ENCODE measurements around the gene NOXO1. TPM values are rescaled to one million over a fixed set of nuclear protein-coding genes. Genes with fewer than 3 reads are reported as not detected.
"Not testable (repeated sequence)": the region's sequence is repeated elsewhere in the genome, so short reads cannot be mapped to it uniquely, and the experiment has no call there.

NOXO1 gene
- total RNA-seq, 1 donor from 2014 or later = not detected

GRCh38 chr16:2015117-2015946, 34.1 kb upstream of the NOXO1 start:
- peak; percentile 32 for DNase-seq
- intact Hi-C loops (cut with DNase I) = no loop called here
- ATAC-seq (ENCODE audit: poor library complexity) = no peak

GRCh38 chr16:2013527-2013926, 32.3 kb upstream of the NOXO1 start:
- intact Hi-C loops (cut with DNase I) = no loop called here
- DNase-seq = no peak
- no peak for ATAC-seq (ENCODE audit: poor library complexity)

- intact Hi-C loops (cut with DNase I); DNase-seq; ATAC-seq (ENCODE audit: poor library complexity): not testable (repeated sequence)
Observed at GRCh38 chr16:2011726-2012125, 30.5 kb upstream of the NOXO1 start.

GRCh38 chr16:2009791-2010510, 28.7 kb upstream of the NOXO1 start, which contains the start of gene ZNF598:
Gene ZNF598 (minus strand): TSS chr16:2009821.
- DNase-seq (peak; percentile 90), ATAC-seq (ENCODE audit: poor library complexity) (peak; percentile 98)
- intact Hi-C loops (cut with DNase I) = no loop called here

GRCh38 chr16:2009164-2009711, 28.0 kb upstream of the NOXO1 start:
- intact Hi-C loops (cut with DNase I) = no loop called here
- DNase-seq (no peak), ATAC-seq (ENCODE audit: poor library complexity) (peak; percentile 5)

GRCh38 chr16:2008631-2009163, 27.4 kb upstream of the NOXO1 start:
- intact Hi-C loops (cut with DNase I) = no loop called here

GRCh38 chr16:2008009-2008526, 26.8 kb upstream of the NOXO1 start:
- intact Hi-C loops (cut with DNase I) = no loop called here
- DNase-seq = no peak
- no peak for ATAC-seq (ENCODE audit: poor library complexity)

More at GRCh38 chr16:2008631-2009163, 27.4 kb upstream of the NOXO1 start:
- no peak for DNase-seq
- ATAC-seq (ENCODE audit: poor library complexity) = no peak

GRCh38 chr16:2007081-2007836, 26.0 kb upstream of the NOXO1 start:
- DNase-seq (no peak), ATAC-seq (ENCODE audit: poor library complexity) (no peak)
- intact Hi-C loops (cut with DNase I) = no loop called here

GRCh38 chr16:2006317-2006716, 25.0 kb upstream of the NOXO1 start:
- intact Hi-C loops (cut with DNase I) = no loop called here
- ATAC-seq (ENCODE audit: poor library complexity) = no peak
- DNase-seq = no peak

GRCh38 chr16:2005646-2006045, 24.4 kb upstream of the NOXO1 start:
- intact Hi-C loops (cut with DNase I) = no loop called here
- DNase-seq (no peak), ATAC-seq (ENCODE audit: poor library complexity) (no peak)

- no peak for ATAC-seq (ENCODE audit: poor library complexity)
- no peak for DNase-seq
- intact Hi-C loops (cut with DNase I) = no loop called here
Observed at GRCh38 chr16:2004795-2005517, 23.7 kb upstream of the NOXO1 start.

GRCh38 chr16:2003827-2004641, 22.8 kb upstream of the NOXO1 start:
- ATAC-seq (ENCODE audit: poor library complexity) (peak; percentile 90), DNase-seq (peak; percentile 95)
- intact Hi-C loops (cut with DNase I) = no loop called here

- no peak for ATAC-seq (ENCODE audit: poor library complexity)
- intact Hi-C loops (cut with DNase I) = no loop called here
- DNase-seq = no peak
Observed at GRCh38 chr16:2003231-2003826, 22.1 kb upstream of the NOXO1 start.

- no peak for ATAC-seq (ENCODE audit: poor library complexity)
- no peak for DNase-seq
- intact Hi-C loops (cut with DNase I) = no loop called here
Observed at GRCh38 chr16:2002406-2003230, 21.3 kb upstream of the NOXO1 start.

- no peak for ATAC-seq (ENCODE audit: poor library complexity)
- intact Hi-C loops (cut with DNase I) = no loop called here
- DNase-seq = no peak
Observed at GRCh38 chr16:2001456-2002355, 20.4 kb upstream of the NOXO1 start.
